Mesodermal cell (in vitro differentiated cells): Measurements from ENCODE around the gene ZBTB9.

Experiments
- H3K27ac ChIP-seq: 2 replicates; pipeline ENCODE4 v1.7.0; 2013; ENCODE audit warnings: mild to moderate bottlenecking, low read depth, low read length, moderate library complexity; ENCODE audit not compliant: severe bottlenecking
- H3K36me3 ChIP-seq: 2 replicates; pipeline ENCODE4 v1.7.1; 2013; ENCODE audit warnings: mild to moderate bottlenecking, low read length, moderate library complexity; ENCODE audit not compliant: control insufficient read depth, insufficient read depth
- H3K4me1 ChIP-seq: one replicate; pipeline ENCODE4 v1.7.1; 2013; ENCODE audit warnings: mild to moderate bottlenecking, low read length; ENCODE audit not compliant: insufficient read depth, control insufficient read depth, poor library complexity, severe bottlenecking
- H3K4me3 ChIP-seq: 2 replicates; pipeline ENCODE4 v1.7.0; 2013; ENCODE audit warnings: low read length, control low read depth, mild to moderate bottlenecking; ENCODE audit not compliant: insufficient read depth, poor library complexity, severe bottlenecking; ENCODE audit errors: extremely low read depth
- H3K9me3 ChIP-seq: 2 replicates; pipeline ENCODE4 v1.7.1; 2013; ENCODE audit warnings: mild to moderate bottlenecking, low read length, moderate library complexity; ENCODE audit not compliant: control insufficient read depth
- WGBS, 2 experiments: methylation state at CpG; one replicate each; pipeline ENCODE4 v1.1.5; 2013; ENCODE audit warnings: missing lambda C conversion rate in 2 of 2; ENCODE audit not compliant: insufficient coverage in 2 of 2; 5-methylcytosine and 5-hydroxymethylcytosine counted together

ZBTB9 gene

DNA sequence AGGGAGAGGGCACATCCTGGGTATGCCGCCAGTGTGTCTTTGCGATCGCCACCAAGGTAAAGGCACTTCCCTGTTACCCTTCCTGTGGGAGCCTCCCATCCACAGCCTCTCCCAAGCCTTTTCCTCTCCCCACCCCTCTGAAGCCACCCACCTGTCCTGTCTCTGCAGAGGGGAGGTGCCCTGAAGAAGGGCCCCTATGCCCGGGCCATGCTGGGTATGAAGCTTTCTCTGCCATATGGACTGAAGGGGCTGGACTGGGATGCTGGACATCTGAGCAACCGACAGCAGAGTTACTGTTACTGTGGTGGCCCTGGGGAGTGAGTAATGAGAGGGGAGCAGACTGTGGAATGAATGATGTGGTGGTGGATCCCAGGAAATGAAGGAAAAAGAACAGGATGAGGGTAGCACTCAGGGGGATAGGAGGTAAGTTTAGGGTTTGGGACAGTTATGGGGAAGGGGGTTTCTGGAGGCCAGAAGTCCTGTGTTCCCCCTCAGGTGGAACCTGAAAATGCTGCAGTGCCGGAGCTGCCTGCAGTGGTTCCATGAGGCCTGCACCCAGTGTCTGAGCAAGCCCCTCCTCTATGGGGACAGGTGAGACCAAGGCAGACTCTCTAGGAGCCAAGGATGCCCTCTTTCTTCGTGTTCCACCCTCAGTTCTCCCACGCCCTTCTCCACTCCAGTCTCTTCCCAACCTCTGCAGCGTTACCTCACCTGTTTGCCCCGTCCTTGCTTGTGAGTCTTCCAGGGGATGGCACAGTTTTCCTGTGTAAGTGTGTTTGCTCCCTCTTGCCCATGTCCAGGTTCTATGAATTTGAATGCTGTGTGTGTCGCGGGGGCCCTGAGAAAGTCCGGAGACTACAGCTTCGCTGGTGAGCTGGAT lies 40.9 kb upstream of the ZBTB9 start:
- H3K36me3 ChIP-seq: peaks cover 57% of the 10 kb centered on the region
- 90 to 98% methylated on average over 9 to 10 of the region's 14 CpGs for WGBS, 2 experiments
- H3K27ac ChIP-seq: no peak overlapping the region

DNA sequence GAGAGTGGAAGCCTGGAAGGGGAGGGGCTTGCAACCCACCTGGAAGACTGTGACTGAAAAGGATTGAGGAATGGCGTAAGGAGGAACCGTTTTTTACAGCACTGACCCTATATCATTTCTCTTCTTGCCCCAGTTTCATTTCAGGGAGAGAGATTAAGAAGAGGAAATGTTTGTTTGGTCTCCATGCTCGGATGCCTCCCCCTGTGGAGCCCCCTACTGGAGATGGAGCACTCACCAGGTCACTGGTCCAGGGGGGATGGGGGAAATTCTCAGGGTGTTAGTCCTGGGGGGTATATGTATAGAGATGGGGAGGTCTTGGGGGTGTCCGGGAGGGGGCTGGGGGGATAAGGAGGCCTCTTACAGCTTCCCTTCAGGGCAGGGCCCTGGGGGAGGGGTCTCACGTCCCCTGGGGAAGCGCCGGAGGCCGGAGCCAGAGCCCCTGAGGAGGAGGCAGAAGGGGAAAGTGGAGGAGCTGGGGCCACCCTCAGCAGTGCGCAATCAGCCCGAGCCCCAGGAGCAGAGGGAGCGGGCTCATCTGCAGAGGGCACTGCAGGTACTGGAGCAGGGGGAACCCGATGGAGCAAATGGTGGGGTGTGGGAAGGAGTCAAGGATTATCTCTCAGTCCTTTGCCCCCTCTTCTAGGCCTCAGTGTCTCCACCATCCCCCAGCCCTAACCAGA lies 39.6 kb upstream of the ZBTB9 start:
- no peaks in the 10 kb centered on the region for H3K9me3 ChIP-seq
- H3K36me3 ChIP-seq: peaks cover 51% of the 10 kb centered on the region
- H3K4me1 ChIP-seq: peaks cover 36% of the 10 kb centered on the region
- WGBS, 2 experiments: 78 to 84% methylated on average over 4 to 8 of the region's 12 CpGs
- H3K27ac ChIP-seq: no peak overlapping the region
- H3K4me3 ChIP-seq: no peak overlapping the region

More for the DNA sequence above, 40.9 kb upstream of the ZBTB9 start:
- H3K4me1 ChIP-seq: peaks cover 32% of the 10 kb centered on the region
- H3K9me3 ChIP-seq: no peaks in the 10 kb centered on the region
- no peak overlapping the region for H3K4me3 ChIP-seq

DNA sequence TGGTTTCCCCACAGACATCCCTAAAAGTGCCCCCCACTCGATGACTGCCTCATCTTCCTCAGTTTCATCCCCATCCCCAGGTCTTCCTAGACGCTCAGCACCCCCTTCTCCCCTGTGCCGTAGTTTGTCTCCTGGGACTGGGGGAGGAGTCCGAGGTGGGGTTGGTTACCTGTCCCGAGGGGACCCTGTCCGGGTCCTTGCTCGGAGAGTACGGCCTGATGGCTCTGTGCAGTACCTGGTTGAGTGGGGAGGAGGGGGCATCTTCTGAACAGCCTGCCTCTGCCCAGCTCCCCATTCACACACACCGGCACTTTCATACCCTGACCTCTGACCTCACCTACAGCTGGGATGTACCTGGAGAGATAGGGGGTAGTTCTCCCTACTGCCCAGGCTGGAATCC lies 38.5 kb upstream of the ZBTB9 start:
- Histone ChIP-seq H3K27ac (no peak overlapping the region), H3K36me3 (peaks cover 51% of the 10 kb centered on the region), H3K4me3 (peak overlapping the region; percentile 87), H3K9me3 (no peaks in the 10 kb centered on the region), H3K4me1 (peaks cover 35% of the 10 kb centered on the region)
- WGBS, 2 experiments: 85 to 100% methylated on average over 1 to 6 of the region's 9 CpGs

DNA sequence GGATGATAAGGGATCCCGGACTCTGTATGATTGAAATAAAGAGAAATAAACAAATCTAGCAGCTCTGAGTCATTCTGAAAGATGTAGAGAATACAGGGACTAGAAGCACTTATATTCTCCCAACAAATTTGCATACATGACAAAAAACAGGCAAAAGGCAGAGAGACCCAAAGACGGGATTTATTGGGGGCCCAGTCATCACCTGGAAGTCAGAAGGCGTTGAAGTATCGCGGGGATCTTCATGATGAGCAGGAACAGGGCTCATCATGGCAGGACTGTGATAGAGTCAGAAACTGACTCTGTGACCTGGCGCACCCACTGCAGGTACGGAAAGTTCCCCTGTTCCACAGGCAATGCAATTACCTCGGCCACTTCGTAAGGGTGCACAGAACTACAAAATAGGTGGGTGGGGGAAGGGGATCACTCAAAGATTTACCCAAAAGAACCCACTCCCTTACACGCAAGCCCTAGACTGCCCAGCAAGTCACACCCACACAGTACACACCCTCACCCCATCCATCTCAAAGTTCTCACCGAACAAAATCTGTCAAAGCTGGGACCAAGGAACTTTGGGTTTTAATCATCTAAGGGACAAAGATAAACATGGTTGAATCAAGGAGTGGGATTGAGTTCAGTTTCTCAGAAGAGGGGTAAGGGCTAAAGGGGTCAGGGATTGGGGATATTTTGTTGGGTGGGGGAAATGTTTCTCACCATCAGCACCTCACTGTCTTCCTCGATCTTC lies 37.8 kb upstream of the ZBTB9 start:
- peak overlapping the region; percentile 64 for H3K27ac ChIP-seq
- H3K9me3 ChIP-seq: no peaks in the 10 kb centered on the region
- peaks cover 35% of the 10 kb centered on the region for H3K4me1 ChIP-seq
- 73% methylated on average over 4 to 5 of the region's 12 CpGs for WGBS, 2 experiments
- peak overlapping the region; percentile 87 for H3K4me3 ChIP-seq
- H3K36me3 ChIP-seq: peaks cover 51% of the 10 kb centered on the region

DNA sequence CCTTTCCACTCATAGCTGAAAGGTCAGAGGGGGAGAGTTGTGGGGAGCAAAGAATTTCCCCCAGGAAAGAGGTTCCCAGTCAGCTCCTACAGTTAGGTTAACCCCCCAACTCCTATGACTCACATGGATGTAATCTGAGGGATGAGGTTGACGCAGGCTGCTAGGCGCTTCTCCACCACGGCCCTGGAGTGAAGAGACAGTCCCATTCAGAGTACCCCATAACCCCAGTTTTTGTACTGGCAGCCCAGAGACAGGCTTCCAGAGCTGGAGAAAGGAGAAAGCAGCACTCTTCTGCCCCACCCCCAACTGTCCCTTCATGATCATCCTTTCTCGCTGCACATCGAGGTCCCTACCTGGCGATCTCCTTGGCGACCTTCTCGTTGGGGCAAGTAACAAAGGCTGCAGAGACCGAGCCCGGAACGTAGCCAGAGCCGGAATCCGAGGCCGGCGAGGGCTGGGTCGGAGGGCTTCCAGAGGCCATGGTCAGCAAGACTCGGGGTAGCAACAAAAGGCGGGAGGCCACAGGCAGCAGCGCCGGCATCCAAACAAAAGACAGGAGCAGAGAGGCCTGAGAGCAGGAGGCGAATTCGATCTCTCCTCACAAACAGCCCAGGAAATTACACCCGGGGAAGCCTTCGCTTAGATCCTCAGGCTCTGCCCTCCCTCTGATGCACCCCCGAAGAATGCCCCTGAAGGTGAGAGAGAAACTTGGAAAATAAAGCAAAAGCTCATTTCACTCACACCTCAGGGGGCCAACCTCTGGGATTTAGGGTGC lies 37.1 kb upstream of the ZBTB9 start:
- Histone ChIP-seq H3K4me1 (peaks cover 33% of the 10 kb centered on the region), H3K36me3 (peaks cover 50% of the 10 kb centered on the region), H3K27ac (peak overlapping the region; percentile 64), H3K4me3 (peak overlapping the region; percentile 87), H3K9me3 (no peaks in the 10 kb centered on the region)
- 0% methylated on average over 18 to 19 of the region's 25 CpGs for WGBS, 2 experiments

DNA sequence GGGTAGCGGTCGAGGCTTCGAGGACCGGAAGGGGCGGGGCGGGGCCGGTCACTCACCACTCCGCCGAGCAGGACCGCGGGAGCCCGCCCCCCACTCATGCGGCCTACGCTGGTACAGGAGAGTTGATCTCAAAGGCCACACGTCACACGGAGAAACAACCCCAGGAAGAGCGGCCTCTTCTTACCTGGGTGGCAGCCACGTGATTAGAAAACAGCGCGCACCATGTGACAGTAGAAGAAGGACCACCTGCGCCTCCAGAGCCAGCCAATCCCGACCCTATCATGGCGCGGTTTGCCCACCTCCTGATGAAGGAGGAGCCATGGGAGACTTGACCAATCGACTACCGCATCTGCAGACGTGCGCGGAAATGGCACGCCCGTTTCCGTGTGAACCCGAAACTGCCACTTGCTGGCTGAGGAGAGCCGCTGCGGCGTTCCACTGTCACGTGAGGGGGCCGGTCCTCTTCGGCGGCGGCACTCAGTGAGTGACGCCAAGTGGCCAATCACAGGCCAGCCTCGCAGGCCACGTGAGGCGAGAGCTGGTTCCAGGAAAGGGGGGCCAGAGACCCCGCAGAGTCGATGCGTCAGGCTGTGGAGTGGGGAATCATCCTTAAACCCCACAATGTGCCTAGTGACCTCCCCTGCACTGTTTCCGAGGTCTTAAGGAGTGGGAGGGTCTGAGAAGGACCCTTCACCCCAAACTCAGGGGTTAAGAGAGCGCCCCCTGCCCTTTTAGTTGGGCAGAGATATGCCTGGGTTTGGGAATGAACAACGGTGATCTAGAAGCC lies 36.3 kb upstream of the ZBTB9 start, which contains the start of gene CUTA:
Gene CUTA, minus strand, starts transcription at position 205 of the 787 bp plus-strand sequence. Its CDS starts 107 bp downstream, at position 98.
- H3K27ac ChIP-seq: peak within 1 kb of the TSS; percentile 96
- peaks cover 48% of the 10 kb centered on the region for H3K36me3 ChIP-seq
- H3K9me3 ChIP-seq: no peaks in the 10 kb centered on the region
- peaks cover 33% of the 10 kb centered on the region for H3K4me1 ChIP-seq
- H3K4me3 ChIP-seq: peak within 1 kb of the TSS; percentile 87
- WGBS, 2 experiments: 0% methylated on average over 31 to 44 of the region's 51 CpGs

DNA sequence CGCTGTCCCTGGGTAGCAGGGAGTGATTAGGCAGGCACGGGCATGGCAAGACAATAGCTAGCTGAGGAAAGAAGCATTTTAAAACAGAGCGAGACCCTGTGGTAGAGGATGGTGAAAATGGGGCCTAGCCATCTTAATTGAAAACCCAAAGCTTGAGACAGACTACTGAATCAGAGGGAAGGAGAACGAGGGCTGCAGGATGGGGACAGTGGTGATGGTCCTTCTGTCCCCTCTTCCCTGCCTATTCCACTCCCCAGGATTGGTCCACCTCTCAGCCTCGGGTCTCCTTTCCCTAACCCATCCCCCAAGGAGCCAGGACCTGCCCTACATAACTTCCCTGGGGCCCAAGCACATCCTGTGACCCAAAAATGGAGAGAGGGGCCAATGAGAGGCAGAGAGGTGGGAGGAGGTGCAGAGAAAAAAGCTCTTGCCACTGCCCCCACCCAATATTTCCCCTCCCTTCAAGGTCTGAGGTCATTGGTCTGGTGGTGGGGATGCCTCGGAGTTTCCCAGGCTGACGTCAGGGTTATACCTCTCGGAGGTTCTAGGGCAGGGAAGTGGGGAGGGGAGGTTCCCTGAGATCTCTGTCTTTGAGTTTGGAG lies 35.6 kb upstream of the ZBTB9 start:
- H3K4me3 ChIP-seq: peak overlapping the region; percentile 87
- peaks cover 48% of the 10 kb centered on the region for H3K36me3 ChIP-seq
- no peaks in the 10 kb centered on the region for H3K9me3 ChIP-seq
- peak overlapping the region; percentile 96 for H3K27ac ChIP-seq
- WGBS, 2 experiments: 19 to 20% methylated on average over 5 to 6 of the region's 8 CpGs
- H3K4me1 ChIP-seq: peaks cover 33% of the 10 kb centered on the region

DNA sequence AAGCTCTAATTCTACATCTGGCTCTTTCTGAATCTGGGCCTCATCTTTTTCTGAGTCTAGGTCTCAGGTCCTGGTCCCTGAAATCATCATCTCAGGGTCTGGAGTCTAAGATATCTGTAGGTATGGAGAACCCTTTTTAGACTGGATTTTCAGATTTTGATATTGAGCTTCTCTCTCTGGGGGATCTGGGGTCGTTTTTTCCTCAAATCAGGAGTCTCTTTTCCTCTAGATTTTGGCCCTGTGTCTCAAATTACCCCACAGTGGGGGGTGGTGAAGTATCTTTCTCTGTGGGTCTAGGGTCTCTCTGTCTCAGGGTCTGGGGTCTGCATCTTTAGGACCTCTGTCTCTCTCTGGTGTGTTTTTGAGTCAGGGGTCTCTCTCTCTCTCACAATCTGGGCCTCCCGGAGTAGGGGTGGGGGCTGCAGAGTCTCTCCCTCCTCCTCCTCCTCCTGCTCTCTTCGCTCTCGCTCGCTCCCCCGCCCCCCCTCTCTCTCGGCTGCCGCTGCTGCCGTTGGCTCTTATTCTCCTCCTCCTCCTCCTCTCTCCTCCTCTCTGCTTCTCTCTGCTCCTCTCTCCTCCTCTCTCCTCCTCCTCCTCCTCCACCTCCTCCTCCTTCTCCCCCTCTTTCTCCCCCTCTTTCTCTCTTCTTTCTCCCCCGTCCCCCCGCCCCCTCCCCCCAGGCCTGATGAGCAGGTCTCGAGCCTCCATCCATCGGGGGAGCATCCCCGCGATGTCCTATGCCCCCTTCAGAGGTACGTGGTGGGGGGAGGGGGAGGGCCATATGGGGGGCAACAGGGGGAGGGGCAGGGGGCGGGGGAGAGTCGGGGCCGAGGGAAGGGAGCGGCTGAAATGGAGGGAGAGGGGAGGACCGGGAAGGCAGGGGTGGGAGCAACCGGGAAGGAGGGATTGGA lies 34.5 kb upstream of the ZBTB9 start, which contains the start of gene SYNGAP1:
Gene SYNGAP1, plus strand, starts transcription at position 486 of the 911 bp plus-strand sequence. Its CDS starts 200 bp downstream, at position 686.
- no peaks in the 10 kb centered on the region for H3K9me3 ChIP-seq
- peaks cover 45% of the 10 kb centered on the region for H3K36me3 ChIP-seq
- H3K27ac ChIP-seq: peak within 1 kb of the TSS; percentile 96
- H3K4me1 ChIP-seq: peaks cover 39% of the 10 kb centered on the region
- WGBS, 2 experiments: 0% methylated on average over 4 to 13 of the region's 22 CpGs
- peak within 1 kb of the TSS; percentile 45 for H3K4me3 ChIP-seq
